Neutrophil (primary cell): ENCODE data around the gene LSP1.

Source experiments
- H3K27ac ChIP-seq: fragments of 200-600 bp; sonication (generic); 2 replicates; pipeline ENCODE4 v1.5.1; 2016; ENCODE audit warnings: mild to moderate bottlenecking, moderate library complexity
- H3K27me3 ChIP-seq: fragments of 200-600 bp; sonication (generic); 2 replicates; pipeline ENCODE4 v1.6.0; 2016; ENCODE audit warnings: mild to moderate bottlenecking
- H3K36me3 ChIP-seq: fragments of 200-600 bp; sonication (generic); 2 replicates; pipeline ENCODE4 v1.5.1; 2017
- H3K4me1 ChIP-seq, 2 experiments: fragments of 200-600 bp in 1 of 2; sonication (generic) in 1 of 2; 1 replicate in 1 of 2; 2 replicates in 1 of 2; pipeline versions ENCODE4 v1.5.1 to v1.6.1; 2013 to 2016; ENCODE audit warnings: low read depth in 1 of 2, low read length in 1 of 2, mild to moderate bottlenecking in 1 of 2, moderate library complexity in 1 of 2; ENCODE audit not compliant: control insufficient read depth in 1 of 2, insufficient read depth in 1 of 2
- H3K4me3 ChIP-seq, 2 experiments: fragments of 200-600 bp in 1 of 2; sonication (generic) in 1 of 2; 1 replicate in 1 of 2; 2 replicates in 1 of 2; pipeline ENCODE4 v1.5.1; 2013 to 2016; ENCODE audit warnings: low read depth in 1 of 2, low read length in 1 of 2, mild to moderate bottlenecking in 1 of 2, moderate library complexity in 1 of 2
- H3K9me3 ChIP-seq: fragments of 200-600 bp; sonication (generic); 2 replicates; pipeline ENCODE4 v1.5.1; 2016
- CTCF ChIP-seq: fragments of 200-600 bp; sonication (generic); IDR thresholded peaks from 2 replicates; pipeline ENCODE4 v1.5.1; 2016; ENCODE audit warnings: antibody characterized with exemption

LSP1 gene

GRCh38 chr11:1843796-1844195 lies 9.1 kb upstream of the LSP1 start:
- Histone ChIP-seq H3K27ac (peak overlapping the region; percentile 100), H3K36me3 (no peaks in the 10 kb centered on the region), H3K4me1 (peaks cover 98 to 100% of the 10 kb centered on the region in 2 experiments), H3K9me3 (no peaks in the 10 kb centered on the region), H3K27me3 (no peaks in the 10 kb centered on the region), H3K4me3 (peak overlapping the region; percentile 52 to 55)
- no peak for TF ChIP-seq CTCF

DNA sequence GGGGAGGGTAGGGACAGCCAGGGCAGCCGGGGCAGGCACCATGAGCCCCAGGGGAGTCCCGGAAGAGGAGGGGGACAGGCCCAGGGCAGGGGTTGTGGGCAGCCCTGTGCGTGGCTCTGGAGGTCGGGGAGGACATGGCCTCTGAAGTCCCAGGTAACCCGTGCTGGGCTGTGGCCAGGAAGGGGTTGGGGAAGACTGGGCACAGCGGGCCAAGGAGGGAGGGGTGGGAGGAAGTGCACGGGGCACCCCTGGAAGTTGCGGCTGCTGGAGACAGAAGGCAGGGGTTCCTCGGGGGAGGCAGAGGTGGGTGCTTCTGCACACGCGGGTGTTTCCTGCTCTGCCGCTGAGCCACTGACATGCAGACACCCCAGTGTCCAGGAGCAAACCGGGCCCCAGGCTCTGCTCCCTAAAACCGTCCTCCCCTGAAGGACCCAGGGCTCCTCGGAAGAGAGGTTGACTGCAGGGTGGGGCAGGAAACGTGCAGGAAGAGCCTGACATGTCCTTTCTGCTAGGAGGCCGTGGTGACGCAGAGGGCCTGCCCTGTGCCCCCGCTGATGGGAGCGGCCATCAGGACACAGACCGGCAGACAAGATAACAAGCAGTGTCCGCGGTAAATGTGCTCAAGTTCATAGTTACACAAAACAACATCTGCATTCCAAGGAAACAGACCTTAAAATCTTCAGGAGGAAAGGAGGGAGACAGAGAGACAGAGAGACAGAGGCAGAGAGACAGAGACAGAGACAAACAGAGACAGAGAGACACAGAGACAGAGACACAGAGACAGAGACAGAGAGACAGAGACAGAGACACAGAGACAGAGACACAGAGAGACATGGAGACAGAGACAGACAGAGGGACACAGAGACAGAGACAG lies 8.4 kb upstream of the LSP1 start:
- H3K36me3 ChIP-seq = no peaks in the 10 kb centered on the region
- H3K27me3 ChIP-seq = no peaks in the 10 kb centered on the region
- peaks cover 99 to 100% of the 10 kb centered on the region in 2 experiments for H3K4me1 ChIP-seq
- peak overlapping the region; percentile 52 to 55 for H3K4me3 ChIP-seq
- H3K9me3 ChIP-seq = no peaks in the 10 kb centered on the region
- peak overlapping the region; percentile 100 for H3K27ac ChIP-seq
- TF ChIP-seq CTCF = peak; percentile 43

- no peaks in the 10 kb centered on the region for H3K27me3 ChIP-seq
- H3K4me3 ChIP-seq = peak overlapping the region; percentile 52 to 55
- no peaks in the 10 kb centered on the region for H3K36me3 ChIP-seq
- peaks cover 99 to 100% of the 10 kb centered on the region in 2 experiments for H3K4me1 ChIP-seq
- peak overlapping the region; percentile 100 for H3K27ac ChIP-seq
- H3K9me3 ChIP-seq = no peaks in the 10 kb centered on the region
- TF ChIP-seq CTCF = no peak
Observed at GRCh38 chr11:1845095-1845429, 7.8 kb upstream of the LSP1 start.

DNA sequence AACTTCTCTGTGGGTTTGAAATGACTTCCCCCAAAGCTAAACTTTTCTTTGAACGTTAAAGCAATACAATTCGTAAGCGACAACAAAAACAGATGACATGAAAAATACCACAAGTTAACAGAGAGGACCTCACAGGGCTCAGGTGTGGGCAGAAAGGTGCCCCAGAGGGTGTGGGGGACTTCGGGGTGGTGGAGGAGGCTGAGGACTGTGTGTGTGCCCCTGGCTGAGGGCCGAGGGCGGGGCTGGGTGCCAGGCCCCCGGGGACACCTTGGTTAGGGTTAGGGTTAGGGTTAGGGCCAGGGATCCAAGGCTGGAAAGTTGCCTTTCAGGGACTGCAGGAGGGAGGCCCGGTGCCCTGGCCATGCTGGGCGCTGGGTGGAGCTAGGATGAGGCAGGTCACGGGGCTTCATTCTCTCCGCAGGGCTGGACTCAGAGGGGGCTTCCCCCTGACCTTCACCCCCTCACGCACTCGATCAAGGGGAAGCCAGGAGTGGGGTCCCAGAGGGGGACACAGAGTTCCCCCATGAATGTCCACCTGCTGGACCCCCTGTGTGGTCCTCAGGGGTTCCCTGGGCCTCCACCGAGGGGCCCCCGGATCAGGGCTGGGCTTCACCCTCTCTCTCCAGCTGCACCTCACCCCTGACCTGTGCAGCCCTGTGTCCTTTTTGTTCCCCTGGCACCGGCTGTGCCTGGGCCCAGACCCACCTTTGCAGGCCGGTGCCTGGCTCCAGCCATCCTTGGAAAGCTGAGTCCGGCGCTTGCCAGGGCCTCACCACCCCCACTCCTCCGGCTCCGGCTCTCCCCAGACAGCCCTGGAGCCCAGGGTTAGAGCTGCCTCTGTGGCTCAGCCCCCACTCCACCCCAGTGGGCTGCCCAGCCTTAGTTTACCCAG lies 7.1 kb upstream of the LSP1 start:
- Histone ChIP-seq H3K9me3 (no peaks in the 10 kb centered on the region), H3K27me3 (no peaks in the 10 kb centered on the region), H3K36me3 (no peaks in the 10 kb centered on the region), H3K27ac (peak overlapping the region; percentile 100), H3K4me3 (peak overlapping the region in 1 of 2 experiments; percentile 52), H3K4me1 (peaks cover 97% of the 10 kb centered on the region in 2 experiments)
- no peak for TF ChIP-seq CTCF

DNA sequence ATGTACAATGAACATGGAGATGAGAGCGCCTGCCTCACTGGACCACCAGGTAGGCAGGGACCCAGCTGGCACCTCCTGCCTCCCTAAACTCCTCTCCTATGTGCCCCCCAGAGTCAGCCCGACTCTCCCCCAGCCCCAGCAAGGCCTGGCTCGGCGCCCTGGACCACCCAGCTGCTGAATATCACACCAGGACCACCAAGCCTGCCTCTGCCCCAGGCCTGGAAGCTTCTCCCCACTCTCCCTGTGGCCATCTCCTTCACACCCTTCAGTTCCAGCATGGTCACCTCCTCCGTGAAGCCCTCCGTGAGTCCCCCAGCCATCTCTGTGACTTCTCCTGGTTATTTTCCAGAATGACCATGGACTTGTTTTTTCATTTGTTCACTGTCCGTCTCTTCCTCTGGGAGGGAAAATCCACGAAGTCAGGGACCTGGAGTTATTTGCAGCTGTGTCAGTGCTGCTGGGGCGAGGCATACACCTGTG lies 6.4 kb upstream of the LSP1 start:
- Histone ChIP-seq H3K4me1 (peaks cover 97% of the 10 kb centered on the region in 2 experiments), H3K27me3 (no peaks in the 10 kb centered on the region), H3K4me3 (no peak overlapping the region), H3K9me3 (no peaks in the 10 kb centered on the region), H3K36me3 (no peaks in the 10 kb centered on the region), H3K27ac (peak overlapping the region; percentile 100)
- no peak for TF ChIP-seq CTCF
